Cardiac fibroblast (primary cell): ENCODE data around the gene COLEC12.
A peak's percentile ranks its signal among the peaks of the same experiment; 100 is the strongest.
"Not testable (repeated sequence)": the region's sequence is repeated elsewhere in the genome, so short reads cannot be mapped to it uniquely, and the experiment has no call there.

Source experiments
- DNase-seq, 2 donors: peaks; one replicate each; pipeline versions ENCODE4 v3.0.0 to v3.0.0-alpha.2; 2010; ENCODE audit warnings: low read depth in 2 of 2
- H3K4me3 ChIP-seq, 2 donors: replicated peaks in 1 of 2; 1 replicate in 1 of 2; 2 replicates in 1 of 2; pipeline ENCODE4 v1.5.1; 2011; ENCODE audit warnings: low read depth in 2 of 2, low read length in 2 of 2, mild to moderate bottlenecking in 2 of 2, moderate library complexity in 1 of 2
- CTCF ChIP-seq: IDR thresholded peaks from one replicate; pipeline ENCODE4 v1.5.1; 2011; ENCODE audit warnings: low read depth, mild to moderate bottlenecking, low read length, inconsistent platforms

The COLEC12 gene

GRCh38 chr18:316393-316792, 184.1 kb downstream of the COLEC12 start:
- TF ChIP-seq CTCF = no peak
- peak in 1 of 2 donors; percentile 48 for DNase-seq
- H3K4me3 ChIP-seq = no peak overlapping the region

- TF ChIP-seq CTCF = no peak
- DNase-seq = no peak
- H3K4me3 ChIP-seq = no peak overlapping the region
These were observed 186.6 kb downstream of the COLEC12 start for GRCh38 chr18:313931-314330.

- H3K4me3 ChIP-seq = no peak overlapping the region
- no peak for DNase-seq
- no peak for TF ChIP-seq CTCF
These were observed 188.1 kb downstream of the COLEC12 start for GRCh38 chr18:312415-312814.

GRCh38 chr18:310042-310441, 190.5 kb downstream of the COLEC12 start:
- no peak overlapping the region for H3K4me3 ChIP-seq
- no peak for DNase-seq
- no peak for TF ChIP-seq CTCF

GRCh38 chr18:308086-308485, 192.4 kb downstream of the COLEC12 start:
- H3K4me3 ChIP-seq, DNase-seq: not testable (repeated sequence)

- TF ChIP-seq CTCF = no peak
- no peak overlapping the region for H3K4me3 ChIP-seq
- DNase-seq = no peak
These were observed 193.8 kb downstream of the COLEC12 start for GRCh38 chr18:306608-307255.

GRCh38 chr18:305003-305501, 195.4 kb downstream of the COLEC12 start:
- TF ChIP-seq CTCF = no peak
- no peak overlapping the region for H3K4me3 ChIP-seq
- DNase-seq = no peak
